Karpas-422 (cell line): ENCODE data around the gene RXRB. TPM values are rescaled to one million over a fixed set of nuclear protein-coding genes. Genes with fewer than 3 reads are reported as not detected.

Experiments used
- DNase-seq: peaks from one replicate; pipeline ENCODE4 v3.0.0-alpha.2; 2015
- H2AFZ ChIP-seq: fragments of 200-600 bp; sonication (generic); 2 replicates; pipeline ENCODE4 v1.6.1; 2014; ENCODE audit warnings: antibody characterized with exemption, low read length, mixed read lengths
- H3K27ac ChIP-seq: fragments of 200-600 bp; sonication (generic); 2 replicates; pipeline ENCODE4 v1.5.1; 2014; ENCODE audit warnings: mild to moderate bottlenecking, low read length, moderate library complexity
- H3K27me3 ChIP-seq: fragments of 200-600 bp; sonication (generic); 2 replicates; pipeline ENCODE4 v1.6.1; 2014; ENCODE audit warnings: low read length, mixed read lengths
- H3K36me3 ChIP-seq: fragments of 200-600 bp; sonication (generic); 2 replicates; pipeline ENCODE4 v1.6.1; 2014; ENCODE audit warnings: low read length, mixed read lengths; ENCODE audit not compliant: insufficient read depth
- H3K4me1 ChIP-seq: fragments of 200-600 bp; sonication (generic); 2 replicates; pipeline ENCODE4 v1.6.1; 2014; ENCODE audit warnings: mild to moderate bottlenecking, low read length, mixed read lengths
- H3K4me2 ChIP-seq: fragments of 200-600 bp; sonication (generic); 2 replicates; pipeline ENCODE4 v1.6.1; 2014; ENCODE audit warnings: low read length, low read depth, mild to moderate bottlenecking; ENCODE audit not compliant: poor library complexity, severe bottlenecking
- H3K4me3 ChIP-seq: fragments of 200-600 bp; sonication (generic); 2 replicates; pipeline ENCODE4 v1.5.1; 2014; ENCODE audit warnings: mild to moderate bottlenecking, antibody characterized with exemption, low read length, mixed read lengths
- H3K79me2 ChIP-seq: fragments of 200-600 bp; sonication (generic); 2 replicates; pipeline ENCODE4 v1.6.1; 2014; ENCODE audit warnings: mild to moderate bottlenecking, low read length, mixed read lengths
- H3K9ac ChIP-seq: fragments of 200-600 bp; sonication (generic); 2 replicates; pipeline ENCODE4 v1.6.0; 2014; ENCODE audit warnings: low read length
- H3K9me2 ChIP-seq: fragments of 200-600 bp; sonication (generic), shearing (Covaris generic); replicated peaks from 2 replicates; pipeline ENCODE4 v1.6.0; 2014; ENCODE audit warnings: mild to moderate bottlenecking, low read length, moderate library complexity; ENCODE audit not compliant: insufficient read depth
- H3K9me3 ChIP-seq: fragments of 300-700, 200-600 bp; sonication (generic); 2 replicates; pipeline ENCODE4 v1.6.1; 2014; ENCODE audit warnings: low read length, mixed read lengths
- H4K20me1 ChIP-seq: fragments of 200-600 bp; sonication (generic); 2 replicates; pipeline ENCODE4 v1.6.1; 2014; ENCODE audit warnings: mild to moderate bottlenecking, antibody characterized with exemption, low read length, low read depth; ENCODE audit not compliant: insufficient read depth
- total RNA-seq: library from RNA; depleted of rRNA; stranded (reverse); fragments of >200 nt; shearing (Covaris generic); gene quantifications from 2 replicates; pipeline ENCODE4 v1.2.3, GENCODE V29; 2014; ENCODE audit warnings: low replicate concordance; rRNA removed

RXRB gene
- 26.2 and 31.1 TPM in 2 replicates for total RNA-seq

GRCh38 chr6:33200219-33201146 is at the start of gene RXRB, which contains the start of gene SLC39A7:
Gene RXRB (minus strand): TSS chr6:33200665. CDS start chr6:33200476, 189 bp downstream.
Gene SLC39A7 (plus strand): TSS chr6:33200867. CDS start chr6:33201246, 379 bp downstream.
- peaks cover 48% of the 10 kb centered on the region for H3K4me1 ChIP-seq
- H3K9ac ChIP-seq, result peak within 1 kb of the TSS; percentile 100
- peak; percentile 100 for DNase-seq
- peak within 1 kb of the TSS; percentile 89 for H3K27ac ChIP-seq
- no peaks in the 10 kb centered on the region for H3K9me3 ChIP-seq
- peak within 1 kb of the TSS; percentile 96; the same call in 1 of the 2 replicates for H2AFZ ChIP-seq
- peaks cover 37% of the 10 kb centered on the region for H3K36me3 ChIP-seq
- H3K4me2 ChIP-seq, result peak within 1 kb of the TSS; percentile 97
- no peaks in the 10 kb centered on the region for H3K9me2 ChIP-seq
- H4K20me1 ChIP-seq, result no peaks in the 10 kb centered on the region; the same call in 1 of the 2 replicates
- peaks cover 49% of the 10 kb centered on the region for H3K79me2 ChIP-seq
- H3K4me3 ChIP-seq, result peak within 1 kb of the TSS; percentile 100
- H3K27me3 ChIP-seq, result no peaks in the 10 kb centered on the region

DNA sequence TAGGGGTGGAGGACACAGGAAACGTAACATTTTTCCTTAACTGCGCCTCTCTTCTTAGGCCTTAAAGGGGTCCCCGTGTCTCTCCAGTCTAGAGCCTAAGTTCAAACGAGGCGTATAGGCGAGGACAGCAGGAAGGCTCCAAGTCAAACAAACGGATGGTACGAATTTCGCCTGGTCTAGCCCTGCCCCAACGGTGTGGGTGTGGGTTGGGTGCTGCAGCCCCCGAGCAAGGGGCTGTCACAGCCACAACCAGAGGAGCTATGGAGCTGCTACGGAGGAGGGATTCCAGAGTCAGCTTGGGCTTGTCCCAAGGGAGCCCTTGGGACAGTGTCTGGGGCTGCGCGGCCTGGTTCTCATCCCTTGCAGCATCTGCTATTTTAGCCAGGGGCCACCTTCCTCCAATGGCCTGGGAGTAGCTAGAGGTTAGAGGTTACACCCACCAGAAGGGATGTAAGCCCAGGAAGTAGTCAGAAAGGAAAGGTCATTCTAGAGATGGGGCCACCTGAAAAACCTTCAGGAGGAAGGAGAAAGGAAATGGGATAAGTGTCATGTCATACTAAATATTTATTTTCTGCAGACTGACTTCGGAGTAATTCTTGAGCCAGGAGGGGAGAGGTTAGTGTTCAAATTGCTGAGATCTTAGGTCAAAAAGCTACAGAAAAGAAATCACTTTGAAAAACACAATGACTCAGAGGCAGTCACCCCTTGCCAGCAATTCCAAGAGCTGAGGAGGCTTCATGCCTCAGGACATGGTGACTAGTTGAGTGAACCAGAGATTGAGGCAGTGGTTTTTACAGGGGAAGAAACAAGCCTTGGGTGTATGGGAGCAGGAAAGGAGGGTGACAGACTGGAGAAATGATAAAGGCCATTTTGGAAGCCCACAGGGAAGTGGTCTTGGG is 49.5 kb upstream of the RXRB start:
- Histone ChIP-seq H3K4me1 (peaks cover 24% of the 10 kb centered on the region), H3K27ac (peak overlapping the region; percentile 75), H4K20me1 (no peaks in the 10 kb centered on the region), H3K4me3 (peak overlapping the region; percentile 90), H3K9ac (peak overlapping the region; percentile 90), H3K36me3 (peaks cover 7% of the 10 kb centered on the region; the same call in 1 of the 2 replicates), H3K4me2 (peak overlapping the region; percentile 99), H2AFZ (peak overlapping the region; percentile 64; the same call in 1 of the 2 replicates), H3K9me3 (no peaks in the 10 kb centered on the region), H3K27me3 (no peaks in the 10 kb centered on the region), H3K9me2 (no peaks in the 10 kb centered on the region), H3K79me2 (peaks cover 17% of the 10 kb centered on the region)
- DNase-seq, result no peak

DNA sequence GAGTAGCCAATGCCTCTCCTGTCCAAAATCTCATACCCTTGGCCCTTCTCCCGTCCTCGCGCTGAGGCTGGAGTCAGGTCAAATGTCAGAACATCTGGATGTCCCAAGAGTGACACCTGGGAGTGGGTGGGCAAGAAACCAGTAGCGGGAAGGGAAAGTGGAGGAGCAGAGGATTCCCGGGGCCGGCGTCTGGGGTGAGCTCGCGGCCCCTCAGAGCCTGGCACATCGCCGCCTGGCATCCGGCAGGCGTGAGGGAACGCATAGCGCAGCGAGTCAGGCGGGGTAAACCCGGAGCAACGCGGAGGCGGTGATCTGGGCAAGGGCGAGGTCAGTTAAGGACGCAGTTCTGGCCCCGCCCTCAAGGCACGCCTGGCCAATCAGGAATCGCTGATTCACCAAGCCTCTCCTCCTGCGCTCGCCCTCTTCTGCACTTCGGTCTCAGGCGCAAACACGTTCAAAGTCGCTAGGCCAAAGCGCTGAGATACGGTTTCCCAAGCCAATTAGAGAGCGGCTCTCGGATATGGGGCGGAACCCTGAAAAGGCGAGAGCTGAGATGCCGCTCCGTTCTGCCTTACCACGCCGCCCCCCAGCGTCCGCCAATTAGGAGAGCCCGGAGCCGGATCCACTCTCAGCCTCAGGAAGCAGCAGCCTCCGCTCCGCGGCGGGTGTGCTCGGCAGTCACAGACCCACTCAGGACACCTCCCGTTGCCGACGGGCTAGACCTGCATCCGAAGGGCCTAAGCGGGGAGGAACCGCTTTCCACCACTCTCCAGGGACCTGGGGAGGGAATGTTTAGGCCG is 48.7 kb upstream of the RXRB start:
- H3K9me2 ChIP-seq, result no peaks in the 10 kb centered on the region
- no peaks in the 10 kb centered on the region for H3K27me3 ChIP-seq
- H4K20me1 ChIP-seq, result no peaks in the 10 kb centered on the region
- H3K4me3 ChIP-seq, result peak overlapping the region; percentile 90
- peak overlapping the region; percentile 90 for H3K9ac ChIP-seq
- H3K9me3 ChIP-seq, result no peaks in the 10 kb centered on the region
- peak overlapping the region; percentile 75 for H3K27ac ChIP-seq
- peak overlapping the region; percentile 99 for H3K4me2 ChIP-seq
- peaks cover 24% of the 10 kb centered on the region for H3K4me1 ChIP-seq
- peaks cover 17% of the 10 kb centered on the region for H3K79me2 ChIP-seq
- peak; percentile 99 for DNase-seq
- peak overlapping the region; percentile 90 for H2AFZ ChIP-seq
- peaks cover 7% of the 10 kb centered on the region; the same call in 1 of the 2 replicates for H3K36me3 ChIP-seq

DNA sequence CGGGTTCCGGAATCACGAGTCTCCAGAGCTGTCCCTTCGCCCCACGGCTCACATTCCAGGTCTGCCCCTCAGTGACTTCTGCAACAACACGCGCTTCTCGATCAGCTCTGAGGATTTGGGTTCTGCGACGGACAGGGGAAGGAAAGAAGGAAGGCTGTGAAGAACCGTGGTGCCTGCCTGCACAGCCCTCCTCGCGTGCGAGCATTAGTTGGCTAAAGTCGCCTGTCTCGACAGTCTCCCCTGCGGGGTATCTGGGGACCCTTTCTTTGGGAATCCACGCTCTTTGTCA is 48.1 kb upstream of the RXRB start:
- Histone ChIP-seq H3K4me3 (peak overlapping the region; percentile 73), H3K4me2 (peak overlapping the region; percentile 94), H3K4me1 (peaks cover 24% of the 10 kb centered on the region), H3K27me3 (no peaks in the 10 kb centered on the region), H3K9ac (peak overlapping the region; percentile 73), H3K27ac (peak overlapping the region; percentile 42), H3K9me2 (no peaks in the 10 kb centered on the region), H3K79me2 (peaks cover 17% of the 10 kb centered on the region), H3K36me3 (peaks cover 7% of the 10 kb centered on the region; the same call in 1 of the 2 replicates), H3K9me3 (no peaks in the 10 kb centered on the region), H4K20me1 (no peaks in the 10 kb centered on the region), H2AFZ (peak overlapping the region; percentile 90)
- DNase-seq, result no peak

DNA sequence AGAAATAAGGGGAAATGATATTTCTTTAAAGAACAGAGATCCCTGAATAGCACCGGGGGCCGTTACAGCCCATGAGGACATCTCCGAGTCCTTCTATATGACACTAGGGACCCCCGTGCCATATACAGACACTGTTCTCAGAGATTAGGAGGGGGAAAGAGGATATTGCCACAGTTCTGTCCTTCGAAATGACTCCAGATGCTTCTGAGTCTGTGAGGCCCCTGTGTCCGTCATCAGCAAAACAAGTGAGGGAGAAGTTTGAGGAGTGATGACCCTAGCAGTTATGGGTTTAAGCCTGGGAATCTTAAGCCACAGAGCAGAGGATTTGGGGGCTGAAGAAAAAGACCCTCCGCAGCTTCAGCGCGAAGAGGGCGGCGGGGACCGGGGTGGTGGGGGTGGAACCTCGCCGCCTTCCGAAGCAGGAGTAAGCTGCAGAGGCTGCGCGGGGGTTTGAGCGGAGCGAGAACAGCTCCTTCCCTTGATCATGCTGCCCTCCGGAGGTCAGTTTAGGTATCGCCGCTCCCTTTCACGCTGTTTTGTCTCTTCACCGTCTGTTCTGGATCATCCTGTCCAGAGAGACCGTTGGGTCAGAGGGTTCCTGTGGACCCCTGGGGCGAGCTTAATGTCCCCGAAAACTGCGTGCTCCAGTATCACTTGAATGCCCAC is 47.6 kb upstream of the RXRB start:
- Histone ChIP-seq H3K79me2 (peaks cover 17% of the 10 kb centered on the region), H3K36me3 (peaks cover 7% of the 10 kb centered on the region; the same call in 1 of the 2 replicates), H2AFZ (peak overlapping the region; percentile 100), H4K20me1 (no peaks in the 10 kb centered on the region), H3K4me1 (peaks cover 24% of the 10 kb centered on the region), H3K9ac (peak overlapping the region; percentile 73), H3K27ac (peak overlapping the region; percentile 42), H3K9me2 (no peaks in the 10 kb centered on the region), H3K9me3 (no peaks in the 10 kb centered on the region), H3K4me2 (peak overlapping the region; percentile 94), H3K4me3 (peak overlapping the region; percentile 73), H3K27me3 (no peaks in the 10 kb centered on the region)
- DNase-seq, result peak; percentile 96

DNA sequence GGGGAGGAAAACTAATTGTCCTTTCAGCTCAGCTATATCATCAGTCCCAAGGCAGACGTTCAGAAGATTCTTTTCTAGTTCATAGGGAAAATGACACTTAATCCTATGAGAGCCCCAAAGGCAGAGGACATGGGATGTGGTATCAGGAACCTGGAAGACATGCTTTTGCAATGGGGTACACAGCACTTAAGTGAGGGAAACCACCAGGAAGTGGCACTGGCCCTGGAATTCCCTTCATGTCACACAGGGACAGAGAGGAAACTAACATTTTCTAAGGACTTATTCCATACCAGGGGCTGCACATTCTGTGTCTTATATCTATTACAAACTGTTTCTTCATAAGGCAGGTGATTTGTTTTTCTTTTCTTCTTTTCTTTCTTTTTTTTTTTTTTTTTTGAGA is 43.0 kb upstream of the RXRB start:
- Histone ChIP-seq H3K4me3 (no peak overlapping the region), H3K79me2 (no peaks in the 10 kb centered on the region), H3K36me3 (no peaks in the 10 kb centered on the region), H4K20me1 (no peaks in the 10 kb centered on the region), H3K4me1 (peaks cover 7% of the 10 kb centered on the region), H2AFZ (no peak overlapping the region), H3K27ac (no peak overlapping the region), H3K4me2 (no peak overlapping the region), H3K9me2 (no peaks in the 10 kb centered on the region), H3K9ac (no peak overlapping the region), H3K27me3 (no peaks in the 10 kb centered on the region), H3K9me3 (no peaks in the 10 kb centered on the region)
- DNase-seq, result no peak

GRCh38 chr6:33241968-33242367 is 41.5 kb upstream of the RXRB start:
- no peak overlapping the region for H2AFZ ChIP-seq
- H3K79me2 ChIP-seq, result no peaks in the 10 kb centered on the region
- H3K4me1 ChIP-seq, result no peaks in the 10 kb centered on the region
- H3K9me2 ChIP-seq, result no peaks in the 10 kb centered on the region
- no peaks in the 10 kb centered on the region for H3K36me3 ChIP-seq
- H4K20me1 ChIP-seq, result no peaks in the 10 kb centered on the region
- no peak overlapping the region for H3K4me3 ChIP-seq
- no peak overlapping the region for H3K27ac ChIP-seq
- no peak overlapping the region for H3K9ac ChIP-seq
- no peak overlapping the region for H3K4me2 ChIP-seq
- H3K9me3 ChIP-seq, result no peaks in the 10 kb centered on the region
- no peaks in the 10 kb centered on the region for H3K27me3 ChIP-seq
- no peak for DNase-seq
